Left renal pelvis (tissue), 4 donors: ENCODE measurements around the gene PLCG2. TPM values are rescaled to one million over a fixed set of nuclear protein-coding genes. Genes with fewer than 3 reads are reported as not detected.

ENCODE experiments used
- DNase-seq, 4 donors: peaks; one replicate each; pipeline ENCODE4 v3.0.0-alpha.2; 2013; ENCODE audit warnings: low read depth in 4 of 4, low spot score in 3 of 4
- polyA plus RNA-seq, 4 donors: library from polyadenylated mRNA; unstranded; fragments of 120-200 nt; gene quantifications; one replicate each; pipeline ENCODE4 v1.2.1, GENCODE V29; 2013; ENCODE audit not compliant: insufficient read length in 4 of 4

Gene PLCG2
- polyA plus RNA-seq, 4 donors, result 6.3 to 48.0 (median 41.4) TPM

GRCh38 chr16:81836279-81837054 lies 57.4 kb downstream of the PLCG2 start:
- no peak for DNase-seq

- DNase-seq, result no peak
These were observed 58.2 kb downstream of the PLCG2 start for GRCh38 chr16:81837312-81837751.

- no peak for DNase-seq
These were observed 59.7 kb downstream of the PLCG2 start for GRCh38 chr16:81838794-81839193.

DNA sequence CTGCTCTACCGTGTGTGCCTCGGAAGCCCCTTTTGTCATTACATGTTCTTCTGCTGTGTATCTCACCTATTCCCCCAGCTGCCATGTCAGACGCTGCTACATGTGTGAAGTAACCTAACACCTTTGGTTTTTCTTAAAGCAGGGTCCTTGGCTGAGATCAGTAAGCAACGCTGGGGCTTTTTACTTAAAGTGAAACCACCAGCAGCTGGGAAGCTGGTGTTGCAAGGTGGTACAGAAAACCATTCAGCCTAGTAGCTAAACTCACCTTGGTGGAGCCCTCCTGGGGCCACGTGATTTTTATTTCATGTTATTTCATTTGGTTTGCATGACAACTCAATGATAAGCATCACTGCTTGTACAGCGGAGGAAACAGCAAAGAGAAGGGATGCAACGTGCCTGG lies 62.6 kb downstream of the PLCG2 start:
- DNase-seq, result no peak

DNA sequence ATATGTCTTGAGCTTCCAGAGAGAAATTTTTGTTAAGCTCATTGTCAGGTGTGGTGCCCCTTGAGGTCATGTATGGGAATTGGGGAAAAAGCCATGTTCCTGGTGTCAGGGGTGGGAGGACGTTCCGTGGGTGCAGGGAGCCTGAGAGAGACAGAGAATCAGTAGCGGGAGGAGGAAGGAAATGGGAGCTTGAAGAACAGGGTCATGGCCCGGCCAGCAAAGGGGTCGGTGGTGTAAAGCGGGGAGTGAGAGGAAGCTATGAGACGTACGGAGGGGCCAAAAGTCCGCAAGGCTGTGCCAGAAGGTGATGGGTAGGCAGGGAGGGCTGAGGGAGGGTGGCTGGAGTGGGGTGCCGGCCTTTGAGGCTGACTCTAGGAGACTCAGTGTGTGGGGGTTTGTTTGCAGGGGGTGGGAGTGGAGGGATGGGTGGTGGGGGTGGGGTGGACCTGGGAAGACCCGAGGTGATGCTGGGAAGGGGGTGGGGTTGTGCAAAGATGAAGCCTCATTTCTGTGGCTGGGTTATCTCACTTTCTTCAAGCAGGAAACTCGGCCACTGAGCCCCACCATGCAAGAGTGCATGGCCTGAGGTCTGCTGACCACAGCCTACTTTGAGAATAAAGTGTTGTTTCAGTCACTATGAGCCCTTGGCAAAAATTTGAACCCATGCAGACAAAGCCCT lies 63.6 kb downstream of the PLCG2 start:
- no peak for DNase-seq

- no peak for DNase-seq
These were observed 64.1 kb downstream of the PLCG2 start for GRCh38 chr16:81843243-81843582.

GRCh38 chr16:81843683-81844082 lies 64.6 kb downstream of the PLCG2 start:
- no peak for DNase-seq

GRCh38 chr16:81846105-81846504 lies 67.0 kb downstream of the PLCG2 start:
- DNase-seq, result no peak

DNA sequence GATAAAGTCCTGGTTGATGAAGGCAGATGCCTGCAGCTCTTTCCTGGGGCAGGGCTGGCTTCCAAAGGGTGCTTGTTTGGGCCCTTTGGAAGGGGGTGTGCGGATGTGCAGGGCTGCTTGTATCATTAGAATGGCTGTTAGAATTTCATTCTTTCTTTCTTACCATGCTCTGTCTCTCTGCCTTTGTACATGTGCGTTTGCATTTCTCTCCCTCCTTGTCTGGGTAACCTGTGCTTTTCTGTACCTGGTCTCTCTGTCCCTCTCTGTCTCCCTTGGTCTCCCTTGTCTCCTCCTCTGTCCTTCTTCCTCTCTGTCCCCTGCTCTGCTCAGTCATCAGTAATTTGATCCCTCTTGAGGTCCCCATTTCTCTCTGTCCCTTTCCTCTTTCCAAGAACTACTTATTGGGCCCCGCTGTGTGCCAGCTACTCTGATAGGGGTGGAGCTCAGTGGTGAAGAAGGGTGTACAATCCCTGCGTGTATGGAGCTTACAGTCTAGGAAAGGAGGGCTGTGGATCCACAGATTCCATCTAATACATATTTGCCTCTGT lies 69.3 kb downstream of the PLCG2 start:
- no peak for DNase-seq

DNA sequence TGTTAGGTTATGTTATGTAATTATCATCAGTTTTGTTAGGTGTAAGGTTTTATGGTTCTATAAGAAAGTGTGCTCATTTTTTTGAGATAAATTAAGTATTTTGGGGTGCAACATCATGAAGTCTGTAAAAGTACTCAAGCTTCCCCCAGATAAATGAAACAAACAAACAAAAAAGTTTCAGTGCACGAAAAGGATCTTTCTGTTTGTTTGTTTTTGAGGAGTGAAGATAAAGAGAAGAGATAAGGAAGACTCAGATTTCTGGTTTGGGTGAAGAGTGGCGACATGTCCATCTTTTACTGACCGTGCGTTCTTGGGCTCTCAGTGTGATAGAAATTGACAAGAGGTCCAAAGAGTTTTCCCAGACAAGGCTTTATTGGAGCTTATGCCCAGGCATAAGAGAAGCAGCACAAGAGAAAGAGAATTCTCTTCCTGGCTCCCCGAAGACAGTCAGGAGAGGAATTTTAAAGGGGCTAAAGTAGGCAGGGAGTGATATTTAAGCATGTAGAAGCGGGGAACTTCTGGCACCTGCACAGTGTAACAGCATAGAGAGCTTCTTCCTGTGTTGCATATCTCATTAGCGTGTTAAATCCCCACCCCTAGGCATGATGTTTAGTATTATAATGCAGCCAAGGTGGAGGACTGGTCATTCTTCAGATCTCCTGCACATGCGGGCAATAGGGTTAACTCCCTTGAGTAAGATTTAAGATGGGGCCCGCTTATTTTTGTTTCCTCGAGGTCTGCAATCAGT lies 71.3 kb downstream of the PLCG2 start:
- DNase-seq, result no peak

DNA sequence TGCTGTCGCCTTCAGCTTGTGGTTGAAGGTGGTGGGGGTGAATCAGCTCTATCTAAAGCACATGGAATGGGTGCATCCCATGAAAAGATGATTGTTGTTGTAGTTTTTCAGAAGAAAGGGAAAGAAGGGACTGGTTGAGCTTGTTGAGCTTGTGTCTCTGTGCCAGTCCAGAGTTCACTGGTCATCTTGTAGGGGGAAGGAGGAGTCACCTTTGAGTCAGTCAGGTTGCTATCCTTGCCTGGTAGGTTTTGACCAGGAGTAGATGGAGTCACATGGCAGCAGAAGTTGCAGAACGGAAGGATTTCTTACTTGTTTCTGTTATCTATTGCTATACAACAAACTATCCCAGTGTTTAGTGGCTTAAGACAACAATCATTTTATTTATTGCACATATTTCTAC lies 73.3 kb downstream of the PLCG2 start:
- no peak for DNase-seq

DNA sequence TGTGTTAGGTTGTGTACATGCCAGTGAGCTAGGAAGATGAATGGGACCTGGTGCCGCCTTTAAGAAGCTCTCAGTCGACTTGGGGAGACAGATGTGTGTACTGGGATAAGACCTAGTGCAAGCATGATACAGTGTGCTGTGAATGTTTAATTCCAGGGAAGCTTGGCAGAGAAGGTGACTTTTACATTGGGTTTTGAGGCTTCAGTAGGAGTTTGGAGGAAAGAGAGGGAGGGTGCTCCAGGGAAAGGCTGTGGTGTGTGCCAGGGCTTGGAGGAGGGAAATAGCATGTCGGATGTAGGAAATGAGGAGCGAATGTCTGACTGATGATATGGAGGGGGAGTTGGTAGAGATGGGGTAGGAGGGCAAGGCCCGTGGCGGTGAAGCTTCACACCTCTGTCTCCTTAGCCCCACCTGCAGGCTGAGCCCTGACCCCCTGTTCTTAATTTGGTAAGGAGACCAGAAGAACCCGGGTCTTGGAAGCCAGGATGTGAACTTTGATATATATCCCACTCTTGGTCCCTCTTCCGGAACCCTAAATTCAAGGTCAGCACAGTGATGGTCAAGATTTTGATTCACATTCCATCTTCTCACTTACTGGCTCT lies 76.6 kb downstream of the PLCG2 start:
- no peak for DNase-seq

- no peak for DNase-seq
These were observed 81.5 kb downstream of the PLCG2 start for GRCh38 chr16:81860287-81861266.

DNA sequence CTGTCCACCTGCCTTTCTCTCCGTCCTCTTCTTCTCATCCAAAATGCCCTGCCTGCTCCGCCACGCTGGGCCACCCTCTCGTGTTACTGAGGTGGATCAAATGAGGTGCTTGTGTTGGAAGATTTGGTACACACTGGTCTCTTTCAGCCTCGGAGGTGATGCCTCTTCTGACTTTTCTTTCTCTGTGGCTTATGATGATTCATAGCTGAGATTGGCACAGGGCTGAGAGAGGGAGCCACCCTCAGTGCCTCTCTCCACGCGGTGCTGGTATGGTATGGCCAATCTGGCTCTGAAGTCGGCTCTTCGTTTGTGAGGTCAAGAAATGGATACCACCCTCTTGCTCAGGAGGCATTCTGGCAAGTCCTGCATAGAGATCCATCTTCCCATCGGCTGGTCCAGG lies 82.4 kb downstream of the PLCG2 start:
- DNase-seq, result no peak

GRCh38 chr16:81861915-81862314 lies 82.8 kb downstream of the PLCG2 start:
- DNase-seq, result no peak

DNA sequence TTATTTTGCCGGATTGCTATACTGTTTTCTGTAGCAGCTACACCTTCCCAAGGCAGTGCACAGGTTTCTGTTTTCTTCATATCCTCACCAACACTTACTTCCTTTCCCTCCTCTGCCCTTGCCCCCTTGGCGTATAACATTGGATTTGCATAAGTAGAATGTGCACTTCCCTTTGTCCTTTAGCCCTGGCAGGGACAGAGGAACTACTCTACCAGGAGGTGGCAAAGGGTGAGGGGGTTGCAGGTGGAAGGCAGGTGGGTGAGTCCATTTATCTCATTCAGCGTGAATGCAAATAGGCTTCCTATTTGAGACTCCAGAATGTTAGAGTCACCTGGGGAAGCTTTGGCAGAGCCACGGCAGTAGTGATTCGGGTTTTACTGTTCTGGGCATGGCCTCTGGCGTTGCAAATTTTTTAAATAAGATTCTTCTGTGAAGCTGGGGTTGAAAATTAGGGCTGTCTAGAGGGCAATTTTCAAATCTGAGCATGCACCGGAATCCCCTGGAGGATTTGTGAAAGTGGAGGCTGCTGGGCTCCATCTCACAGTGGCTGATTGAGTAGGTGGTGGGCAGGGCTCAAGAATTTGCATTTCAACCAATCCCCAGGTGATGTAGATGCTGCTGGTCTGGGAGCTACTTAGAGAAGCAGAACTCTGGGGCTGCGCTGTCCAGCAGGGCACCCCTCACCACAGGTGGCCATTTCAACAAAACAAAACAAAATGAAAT lies 84.7 kb downstream of the PLCG2 start:
- no peak for DNase-seq

GRCh38 chr16:81864646-81865382 lies 85.7 kb downstream of the PLCG2 start:
- no peak for DNase-seq

DNA sequence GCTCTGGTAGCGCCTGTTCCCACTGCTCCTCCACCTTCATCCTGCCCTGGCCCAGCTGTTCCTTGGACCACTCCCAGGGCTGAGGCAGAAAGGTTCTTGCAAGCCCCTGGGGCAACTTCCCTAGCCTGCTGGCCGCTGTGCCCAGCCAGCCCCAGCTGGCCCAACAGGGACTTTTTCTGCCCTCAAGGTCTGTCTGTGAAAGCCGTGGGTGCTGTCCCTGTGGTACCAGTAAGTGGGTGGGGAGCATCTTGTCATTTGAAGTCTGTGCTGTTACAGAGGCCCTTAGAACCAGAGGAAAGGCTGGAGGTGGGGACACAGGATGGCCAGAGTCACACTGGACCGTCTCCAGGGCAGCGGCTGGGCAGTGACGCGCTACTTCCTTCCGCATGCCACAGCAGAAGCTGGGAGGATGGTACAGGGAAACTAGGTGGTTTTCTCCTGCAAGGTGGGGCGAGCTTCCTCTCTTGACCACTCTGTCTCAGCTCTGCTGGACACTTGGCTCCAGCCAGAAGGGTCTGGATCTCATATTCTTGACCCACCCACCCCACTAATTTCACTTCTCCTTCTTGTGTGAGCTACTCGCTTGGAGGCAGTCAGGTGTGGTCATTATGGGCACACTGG lies 87.8 kb downstream of the PLCG2 start:
- DNase-seq, result no peak
